Germinal center (tissue), 1 donor: ENCODE data around the gene RNASE3.
"Not testable (repeated sequence)": the region's sequence is repeated elsewhere in the genome, so short reads cannot be mapped to it uniquely, and the experiment has no call there.

Experiments used
- DNase-seq: peaks from one replicate; pipeline ENCODE4 v3.0.0; 2012; ENCODE audit warnings: mixed read lengths, low spot score

Gene RNASE3

GRCh38 chr14:20891126-20891825, at the start of gene RNASE3:
TSS of gene RNASE3 (plus strand) at chr14:20891385. CDS start at chr14:20891687, 302 bp downstream.
- not testable (repeated sequence) for DNase-seq

- DNase-seq: no peak
Observed at GRCh38 chr14:20846560-20846959, 44.6 kb upstream of the RNASE3 start.

- DNase-seq: no peak
Observed at GRCh38 chr14:20848316-20848954, 42.8 kb upstream of the RNASE3 start.

- DNase-seq: no peak
Observed at GRCh38 chr14:20848955-20849570, 42.1 kb upstream of the RNASE3 start.

GRCh38 chr14:20853042-20853441, 38.1 kb upstream of the RNASE3 start:
- no peak for DNase-seq

GRCh38 chr14:20855652-20856291, 35.4 kb upstream of the RNASE3 start:
- peak; percentile 59 for DNase-seq

- no peak for DNase-seq
Observed at GRCh38 chr14:20857207-20857606, 34.0 kb upstream of the RNASE3 start.

GRCh38 chr14:20857630-20858261, 33.4 kb upstream of the RNASE3 start:
- DNase-seq: peak; percentile 61

- no peak for DNase-seq
Observed at GRCh38 chr14:20866194-20866593, 25.0 kb upstream of the RNASE3 start.

GRCh38 chr14:20866963-20867362, 24.2 kb upstream of the RNASE3 start:
- no peak for DNase-seq

GRCh38 chr14:20873370-20874177, 17.6 kb upstream of the RNASE3 start:
- DNase-seq: peak; percentile 47

- DNase-seq: no peak
Observed at GRCh38 chr14:20877016-20877415, 14.2 kb upstream of the RNASE3 start.

GRCh38 chr14:20878695-20879094, 12.5 kb upstream of the RNASE3 start:
- DNase-seq: no peak

- not testable (repeated sequence) for DNase-seq
Observed at GRCh38 chr14:20881229-20881628, 10.0 kb upstream of the RNASE3 start.

- DNase-seq: not testable (repeated sequence)
Observed at GRCh38 chr14:20882787-20883186, 8.4 kb upstream of the RNASE3 start.

GRCh38 chr14:20888411-20888810, 2.8 kb upstream of the RNASE3 start:
- not testable (repeated sequence) for DNase-seq

- not testable (repeated sequence) for DNase-seq
Observed at GRCh38 chr14:20895322-20895721, 4.1 kb downstream of the RNASE3 start.

GRCh38 chr14:20904393-20905029, 13.3 kb downstream of the RNASE3 start:
- no peak for DNase-seq

- DNase-seq: no peak
Observed at GRCh38 chr14:20905676-20906075, 14.5 kb downstream of the RNASE3 start.

- DNase-seq: no peak
Observed at GRCh38 chr14:20907214-20907613, 16.0 kb downstream of the RNASE3 start.

GRCh38 chr14:20910822-20911221, 19.6 kb downstream of the RNASE3 start:
- DNase-seq: not testable (repeated sequence)
